HG03045 (cell line): ENCODE measurements around the gene CLCA2.
"Not testable (repeated sequence)": the region's sequence is repeated elsewhere in the genome, so short reads cannot be mapped to it uniquely, and the experiment has no call there.

ENCODE experiments used
- ATAC-seq: cut with Tn5 transposase; IDR thresholded peaks from one replicate; pipeline ENCODE4 v1.9.1; 2021; ENCODE audit warnings: mild to moderate bottlenecking, moderate library complexity; ENCODE audit not compliant: unreplicated experiment

Gene CLCA2

DNA sequence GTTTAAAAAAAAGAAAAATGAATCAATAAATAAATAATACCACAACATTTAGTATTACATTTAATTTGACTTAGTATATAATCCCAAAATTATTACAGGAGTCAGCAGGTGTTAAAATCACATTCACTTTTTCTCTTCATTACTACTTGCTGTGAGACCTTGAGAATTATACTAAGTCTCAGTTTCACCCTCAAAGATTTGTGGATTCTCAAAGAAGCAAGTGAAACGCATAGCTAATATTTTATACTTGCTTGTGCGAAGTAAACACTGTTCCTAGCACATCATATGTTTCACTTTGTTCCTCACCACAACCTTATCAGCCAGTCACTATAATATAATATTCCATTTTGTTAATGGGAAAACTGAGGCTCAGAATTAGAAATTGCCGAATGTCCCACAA, 48.8 kb downstream of the CLCA2 start:
- no peak for ATAC-seq

- ATAC-seq, result no peak
Observed at GRCh38 chr1:86477256-86477655, 53.3 kb downstream of the CLCA2 start.

GRCh38 chr1:86477682-86478081, 53.7 kb downstream of the CLCA2 start:
- ATAC-seq, result no peak

DNA sequence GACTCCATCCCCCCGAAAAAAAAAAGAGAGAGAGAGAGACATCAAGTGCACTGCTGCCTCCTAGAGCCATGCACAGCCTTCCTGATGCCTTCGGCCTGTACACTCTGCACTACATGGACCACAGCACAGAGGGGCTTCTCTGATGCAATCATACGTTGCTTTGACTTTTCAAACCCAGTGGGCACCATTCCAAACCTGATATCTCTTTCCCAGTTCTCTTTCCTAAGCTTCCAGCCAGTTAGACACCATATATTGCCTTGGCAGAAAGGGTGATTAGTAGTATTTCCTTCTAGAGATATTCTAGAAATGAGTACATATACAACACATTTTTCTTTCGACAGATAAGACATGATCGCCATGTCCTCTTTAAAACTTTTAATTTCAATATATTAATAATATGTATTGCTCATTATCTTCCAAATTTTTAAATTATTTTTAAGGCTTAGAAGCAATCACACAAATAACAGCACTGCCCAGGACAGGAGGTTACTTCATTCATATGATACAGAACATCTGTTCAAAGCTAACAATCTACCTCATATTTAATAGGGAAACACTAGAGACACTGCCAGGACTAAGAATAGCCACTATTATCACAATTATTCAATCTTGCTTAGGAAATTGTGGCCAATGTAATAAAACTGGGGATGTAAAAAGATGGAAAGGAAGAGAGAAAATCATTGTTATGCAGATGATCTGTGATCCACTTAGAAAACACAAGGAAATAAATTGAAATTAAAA, 54.6 kb downstream of the CLCA2 start:
- no peak for ATAC-seq

DNA sequence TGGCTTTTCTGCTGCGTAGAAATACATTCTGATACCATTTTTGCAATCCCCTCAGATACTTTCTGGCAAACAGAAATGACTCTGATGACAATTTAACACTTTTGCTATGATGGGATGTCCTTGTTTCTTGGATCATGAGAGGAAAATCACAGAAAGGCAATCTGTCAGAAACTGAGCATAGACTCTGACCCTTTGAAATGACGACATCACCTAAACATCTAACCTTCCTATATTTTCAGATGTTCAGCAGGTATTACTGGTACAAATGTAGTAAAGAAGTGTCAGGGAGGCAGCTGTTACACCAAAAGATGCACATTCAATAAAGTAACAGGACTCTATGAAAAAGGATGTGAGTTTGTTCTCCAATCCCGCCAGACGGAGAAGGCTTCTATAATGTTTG, 58.0 kb downstream of the CLCA2 start:
- no peak for ATAC-seq

- no peak for ATAC-seq
Observed at GRCh38 chr1:86487131-86487810, 63.3 kb downstream of the CLCA2 start.

- no peak for ATAC-seq
Observed at GRCh38 chr1:86487811-86488141, 63.8 kb downstream of the CLCA2 start.

DNA sequence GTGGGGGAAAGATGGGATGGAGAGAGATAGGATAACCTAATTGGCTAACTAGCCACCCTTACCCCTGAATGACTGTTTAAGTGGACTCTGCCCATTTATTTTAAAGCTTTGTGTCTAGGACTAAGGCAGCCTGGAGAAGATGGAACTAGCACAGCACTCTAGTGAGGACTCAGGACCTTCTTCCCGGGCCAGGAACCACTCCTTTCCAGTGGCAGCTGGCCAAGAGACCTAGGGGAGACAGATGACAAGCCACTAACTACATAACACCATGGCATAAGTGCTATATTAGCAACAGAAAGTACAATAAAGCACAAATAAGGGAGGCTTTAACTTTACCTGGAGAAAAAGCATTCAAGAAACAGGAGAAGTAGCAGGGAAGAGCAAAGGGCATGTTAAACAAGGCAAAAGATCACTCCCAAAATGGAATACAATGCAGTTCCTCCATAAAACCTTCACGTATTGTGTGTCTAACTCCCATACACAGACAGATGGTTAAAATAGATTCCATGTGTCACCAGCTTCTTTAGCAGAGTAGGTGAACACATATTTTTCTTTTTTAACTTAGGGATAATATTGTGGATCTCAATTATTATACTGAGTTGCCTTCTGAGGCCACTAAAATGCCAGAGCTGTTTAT, 65.4 kb downstream of the CLCA2 start:
- ATAC-seq, result no peak

GRCh38 chr1:86491171-86491950, 67.4 kb downstream of the CLCA2 start:
- no peak for ATAC-seq

DNA sequence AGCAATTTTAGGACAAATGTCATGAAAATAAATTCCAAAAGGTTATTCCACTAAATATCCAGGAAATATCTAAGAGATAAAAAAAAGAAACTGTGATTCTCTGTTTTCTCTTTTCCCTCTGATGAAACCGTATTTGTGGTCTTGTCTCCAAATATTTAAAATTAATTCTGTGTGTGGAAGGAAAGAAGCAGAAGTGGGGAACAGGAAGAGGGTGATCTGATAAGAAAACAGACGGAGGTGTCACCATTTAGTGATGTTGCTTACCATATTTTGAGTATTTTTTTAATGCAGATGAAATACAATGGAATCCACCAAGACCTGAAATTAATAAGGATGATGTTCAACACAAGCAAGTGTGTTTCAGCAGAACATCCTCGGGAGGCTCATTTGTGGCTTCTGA, 74.3 kb downstream of the CLCA2 start:
- ATAC-seq, result no peak

GRCh38 chr1:86499987-86500593, 76.1 kb downstream of the CLCA2 start:
- ATAC-seq, result no peak

GRCh38 chr1:86500714-86501113, 76.7 kb downstream of the CLCA2 start:
- no peak for ATAC-seq

DNA sequence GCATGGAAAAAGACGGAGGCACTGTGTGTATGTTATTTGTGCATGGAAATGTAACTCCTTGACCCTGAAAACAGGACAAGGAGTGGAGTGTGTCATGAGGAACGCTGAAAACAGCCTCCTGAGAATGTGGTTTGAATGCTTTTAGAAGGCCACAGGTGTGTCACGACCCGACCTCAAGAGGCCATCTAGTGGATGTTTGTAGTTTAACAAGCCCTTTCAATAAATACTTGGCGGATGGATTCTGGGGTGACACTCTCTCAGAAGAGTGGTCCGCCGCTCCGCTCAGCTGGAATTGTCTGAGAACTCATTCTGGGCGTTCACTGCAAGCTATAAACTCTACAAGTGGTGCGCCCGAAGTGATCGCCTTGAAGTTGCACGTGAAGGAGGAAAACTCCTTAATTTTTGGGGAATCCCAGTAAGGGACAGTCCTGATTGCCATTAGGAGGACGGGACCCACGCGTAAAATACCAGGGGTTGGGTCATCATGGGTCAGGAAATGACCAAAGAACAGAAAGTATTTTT, 78.2 kb downstream of the CLCA2 start:
- not testable (repeated sequence) for ATAC-seq

DNA sequence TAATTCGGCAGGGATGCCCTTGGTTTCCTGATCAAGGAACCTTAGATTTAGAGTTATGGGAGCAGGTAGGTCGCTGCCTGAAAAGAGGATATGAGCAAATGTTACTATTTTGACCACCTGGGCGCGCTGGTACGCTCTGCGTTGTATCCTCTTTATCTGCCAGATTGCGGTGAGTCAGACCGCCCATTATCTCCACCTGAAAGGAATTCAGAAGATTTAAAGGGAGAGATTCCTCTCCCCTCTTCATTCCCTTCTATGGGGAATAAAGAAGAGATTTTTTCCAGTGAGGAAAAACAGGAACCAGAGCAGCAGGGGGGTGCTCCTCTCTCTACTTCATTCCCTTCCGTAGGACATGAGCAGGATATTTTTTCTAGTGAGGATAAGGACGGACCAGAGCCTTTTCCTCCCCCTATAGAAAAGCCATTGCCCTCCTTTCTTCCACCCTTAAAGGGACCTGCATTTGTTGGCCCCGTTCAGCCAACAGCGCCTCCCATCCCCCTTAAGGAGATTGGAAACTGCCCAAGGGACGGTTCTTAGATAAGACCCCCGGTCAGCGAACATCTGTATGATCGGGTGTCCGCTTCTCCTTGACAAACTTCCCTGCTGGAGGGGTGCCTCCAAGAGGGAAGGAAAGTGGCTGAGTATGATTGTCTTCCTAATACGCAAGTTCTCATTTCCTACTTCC, 78.9 kb downstream of the CLCA2 start:
- no peak for ATAC-seq

DNA sequence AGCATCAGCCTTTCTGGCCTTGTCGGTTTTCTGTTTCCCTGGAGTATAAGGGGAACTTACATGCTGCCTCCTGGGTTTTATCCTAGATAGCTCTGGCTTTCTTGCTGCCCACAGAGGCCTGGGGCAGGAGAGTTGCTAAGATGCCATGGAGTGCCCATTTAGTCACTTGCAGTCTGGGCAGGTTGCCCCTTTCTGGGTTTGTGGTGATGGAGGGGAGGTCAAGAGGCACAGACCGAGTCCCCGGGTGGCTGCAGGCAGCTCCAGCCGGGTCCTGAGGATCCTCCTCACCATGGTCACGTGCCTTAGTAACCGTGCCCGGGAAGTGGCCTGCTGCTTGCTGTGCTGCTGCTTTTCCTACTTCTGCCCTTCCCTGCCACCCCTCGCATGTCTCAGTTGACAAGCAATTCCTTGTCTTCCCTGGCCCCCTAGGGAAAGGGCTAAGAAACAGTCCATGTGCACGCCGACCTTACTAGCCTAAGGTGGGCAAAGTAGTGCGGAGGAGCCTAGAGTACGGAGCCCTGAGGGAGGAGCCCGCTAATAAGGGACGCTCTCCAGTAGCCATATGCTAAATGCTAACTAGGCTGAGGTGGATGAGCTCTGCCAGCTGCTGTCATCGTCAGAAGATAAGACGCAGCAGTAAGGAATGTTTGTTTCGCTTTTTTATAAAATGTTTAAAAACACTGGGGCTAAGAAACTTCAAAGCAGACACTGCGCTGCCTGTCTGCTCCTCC, 79.6 kb downstream of the CLCA2 start:
- no peak for ATAC-seq

DNA sequence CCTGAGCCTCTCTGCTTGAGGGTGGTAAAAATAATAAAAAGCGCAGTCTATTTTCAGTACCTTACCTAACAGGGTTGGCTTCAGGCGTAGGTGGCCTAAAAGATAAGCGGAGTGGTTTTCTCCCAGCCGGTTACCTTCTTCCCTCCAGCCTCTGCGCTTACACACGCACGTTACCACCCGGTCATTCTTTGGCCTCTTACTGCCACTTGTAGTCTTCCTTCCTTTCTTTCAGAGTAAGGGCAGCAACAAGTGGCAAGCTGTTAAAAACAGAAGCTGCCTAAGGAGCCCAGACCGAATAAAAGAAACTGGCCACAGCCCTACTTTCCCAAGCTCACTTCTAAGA, 80.1 kb downstream of the CLCA2 start:
- ATAC-seq, result no peak

GRCh38 chr1:86504895-86505563, 81.1 kb downstream of the CLCA2 start:
- no peak for ATAC-seq

- ATAC-seq, result no peak
Observed at GRCh38 chr1:86505564-86505902, 81.6 kb downstream of the CLCA2 start.
